HUES48 (cell line): Measurements from ENCODE around the gene MTMR3.

Experiments
- H3K27ac ChIP-seq: one replicate; pipeline ENCODE4 v1.7.0; 2013; ENCODE audit warnings: low read depth, low read length, inconsistent platforms
- H3K27me3 ChIP-seq: 2 replicates; pipeline ENCODE4 v1.6.1; 2013; ENCODE audit warnings: mild to moderate bottlenecking, low read length; ENCODE audit not compliant: control insufficient read depth, insufficient read depth
- H3K36me3 ChIP-seq: 2 replicates; pipeline ENCODE4 v1.6.1; 2013; ENCODE audit warnings: low read length; ENCODE audit not compliant: control insufficient read depth, insufficient read depth
- H3K4me1 ChIP-seq: 2 replicates; pipeline ENCODE4 v1.6.1; 2013; ENCODE audit warnings: mild to moderate bottlenecking, low read length; ENCODE audit not compliant: control insufficient read depth, insufficient read depth
- H3K4me3 ChIP-seq: 2 replicates; pipeline ENCODE4 v1.5.1; 2013; ENCODE audit warnings: mild to moderate bottlenecking, low read depth, low read length
- H3K9ac ChIP-seq: 2 replicates; pipeline ENCODE4 v1.6.1; 2013; ENCODE audit warnings: mild to moderate bottlenecking, low read depth, low read length, moderate library complexity
- H3K9me3 ChIP-seq: 2 replicates; pipeline ENCODE4 v1.6.1; 2013; ENCODE audit warnings: low read length; ENCODE audit not compliant: control insufficient read depth, insufficient read depth

Gene MTMR3

GRCh38 chr22:30025221-30025620 lies 142.2 kb downstream of the MTMR3 start:
- Histone ChIP-seq H3K27me3 (no peaks in the 10 kb centered on the region), H3K9me3 (no peaks in the 10 kb centered on the region), H3K9ac (no peak overlapping the region), H3K36me3 (peaks cover 87% of the 10 kb centered on the region), H3K4me3 (no peak overlapping the region), H3K4me1 (no peaks in the 10 kb centered on the region), H3K27ac (no peak overlapping the region)

- H3K27ac ChIP-seq = no peak overlapping the region
- no peak overlapping the region for H3K9ac ChIP-seq
- no peaks in the 10 kb centered on the region for H3K27me3 ChIP-seq
- no peaks in the 10 kb centered on the region for H3K4me1 ChIP-seq
- peaks cover 72% of the 10 kb centered on the region for H3K36me3 ChIP-seq
- no peaks in the 10 kb centered on the region for H3K9me3 ChIP-seq
- H3K4me3 ChIP-seq = no peak overlapping the region
Measured at GRCh38 chr22:30026756-30027155, 143.8 kb downstream of the MTMR3 start.

GRCh38 chr22:30027169-30027568 lies 144.2 kb downstream of the MTMR3 start:
- peaks cover 68% of the 10 kb centered on the region for H3K36me3 ChIP-seq

GRCh38 chr22:30027791-30028190 lies 144.8 kb downstream of the MTMR3 start:
- no peak overlapping the region for H3K4me3 ChIP-seq
- H3K36me3 ChIP-seq = peaks cover 61% of the 10 kb centered on the region
- no peaks in the 10 kb centered on the region for H3K4me1 ChIP-seq

More at GRCh38 chr22:30027169-30027568, 144.2 kb downstream of the MTMR3 start:
- H3K4me1 ChIP-seq = no peaks in the 10 kb centered on the region
- no peak overlapping the region for H3K9ac ChIP-seq
- no peaks in the 10 kb centered on the region for H3K27me3 ChIP-seq
- no peak overlapping the region for H3K27ac ChIP-seq
- no peaks in the 10 kb centered on the region for H3K9me3 ChIP-seq
- H3K4me3 ChIP-seq = no peak overlapping the region

GRCh38 chr22:30028731-30029130 lies 145.8 kb downstream of the MTMR3 start:
- H3K4me3 ChIP-seq = no peak overlapping the region
- no peak overlapping the region for H3K9ac ChIP-seq
- no peaks in the 10 kb centered on the region for H3K4me1 ChIP-seq

More at GRCh38 chr22:30027791-30028190, 144.8 kb downstream of the MTMR3 start:
- H3K9me3 ChIP-seq = no peaks in the 10 kb centered on the region
- no peaks in the 10 kb centered on the region for H3K27me3 ChIP-seq
- H3K9ac ChIP-seq = no peak overlapping the region
- H3K27ac ChIP-seq = no peak overlapping the region

GRCh38 chr22:30029512-30029911 lies 146.5 kb downstream of the MTMR3 start:
- no peak overlapping the region for H3K9ac ChIP-seq
- H3K27ac ChIP-seq = no peak overlapping the region
- H3K4me1 ChIP-seq = no peaks in the 10 kb centered on the region
- H3K27me3 ChIP-seq = no peaks in the 10 kb centered on the region
- H3K4me3 ChIP-seq = no peak overlapping the region
- H3K9me3 ChIP-seq = no peaks in the 10 kb centered on the region
- peaks cover 44% of the 10 kb centered on the region for H3K36me3 ChIP-seq

More at GRCh38 chr22:30028731-30029130, 145.8 kb downstream of the MTMR3 start:
- no peaks in the 10 kb centered on the region for H3K9me3 ChIP-seq
- H3K27me3 ChIP-seq = no peaks in the 10 kb centered on the region
- no peak overlapping the region for H3K27ac ChIP-seq
- peaks cover 52% of the 10 kb centered on the region for H3K36me3 ChIP-seq

GRCh38 chr22:30030329-30030728 lies 147.4 kb downstream of the MTMR3 start:
- H3K9ac ChIP-seq = no peak overlapping the region
- no peak overlapping the region for H3K27ac ChIP-seq
- no peaks in the 10 kb centered on the region for H3K4me1 ChIP-seq
- H3K27me3 ChIP-seq = no peaks in the 10 kb centered on the region
- H3K4me3 ChIP-seq = no peak overlapping the region
- H3K36me3 ChIP-seq = peaks cover 36% of the 10 kb centered on the region
- H3K9me3 ChIP-seq = no peaks in the 10 kb centered on the region

GRCh38 chr22:30031328-30031727 lies 148.4 kb downstream of the MTMR3 start:
- Histone ChIP-seq H3K9ac (no peak overlapping the region), H3K36me3 (peaks cover 26% of the 10 kb centered on the region), H3K27ac (no peak overlapping the region), H3K4me1 (no peaks in the 10 kb centered on the region), H3K9me3 (no peaks in the 10 kb centered on the region), H3K4me3 (no peak overlapping the region), H3K27me3 (no peaks in the 10 kb centered on the region)

GRCh38 chr22:30031764-30032455 lies 148.9 kb downstream of the MTMR3 start:
- Histone ChIP-seq H3K9me3 (no peaks in the 10 kb centered on the region), H3K36me3 (peaks cover 20% of the 10 kb centered on the region), H3K9ac (no peak overlapping the region), H3K4me1 (no peaks in the 10 kb centered on the region), H3K27ac (no peak overlapping the region), H3K4me3 (no peak overlapping the region), H3K27me3 (no peaks in the 10 kb centered on the region)

- no peak overlapping the region for H3K4me3 ChIP-seq
- no peaks in the 10 kb centered on the region for H3K9me3 ChIP-seq
- H3K9ac ChIP-seq = no peak overlapping the region
- no peaks in the 10 kb centered on the region for H3K4me1 ChIP-seq
- no peaks in the 10 kb centered on the region for H3K27me3 ChIP-seq
- no peak overlapping the region for H3K27ac ChIP-seq
- peaks cover 9% of the 10 kb centered on the region for H3K36me3 ChIP-seq
Measured at GRCh38 chr22:30033137-30033536, 150.2 kb downstream of the MTMR3 start.

GRCh38 chr22:30033901-30034300 lies 150.9 kb downstream of the MTMR3 start:
- Histone ChIP-seq H3K4me3 (no peak overlapping the region), H3K9me3 (no peaks in the 10 kb centered on the region), H3K9ac (no peak overlapping the region), H3K36me3 (peaks cover 2% of the 10 kb centered on the region), H3K4me1 (no peaks in the 10 kb centered on the region), H3K27ac (no peak overlapping the region), H3K27me3 (no peaks in the 10 kb centered on the region)
